Measurements from ENCODE around the gene RCBTB1.

DNA sequence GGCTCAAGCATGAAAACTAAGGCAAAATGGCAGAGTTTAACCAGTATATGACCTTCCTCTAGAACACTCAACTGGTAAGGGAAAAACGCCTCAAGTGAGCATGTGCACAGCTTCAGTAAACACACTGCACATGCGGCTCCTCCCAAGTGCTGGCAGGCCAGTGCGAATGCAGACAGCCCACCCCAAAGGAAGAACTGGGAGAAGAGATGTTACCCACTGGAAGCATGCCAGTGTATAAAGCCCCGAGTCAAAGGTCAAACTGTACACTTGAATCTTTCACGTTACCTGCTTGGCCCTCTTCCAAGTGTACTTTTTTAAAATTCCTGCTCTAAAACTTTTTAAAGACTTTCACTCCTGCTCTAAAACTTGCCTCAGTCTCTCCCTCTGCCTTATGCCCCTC lies 19.2 kb upstream of the RCBTB1 start:
- no peak for TF ChIP-seq CTCF (IDR thresholded peaks at IDR 0.05)
- no peak for TF ChIP-seq EP300 (IDR thresholded peaks at IDR 0.05)
- TF ChIP-seq POLR2A (IDR thresholded peaks at IDR 0.05) = no peak
